ENCODE results near the gene C3orf22. TPM values are rescaled to one million over a fixed set of nuclear protein-coding genes. Genes with fewer than 3 reads are reported as not detected.

Gene C3orf22
- polyA plus RNA-seq, 1 donor (not counting 4 experiments of a cell fraction or from before 2014, with no cell fraction given) = not detected

DNA sequence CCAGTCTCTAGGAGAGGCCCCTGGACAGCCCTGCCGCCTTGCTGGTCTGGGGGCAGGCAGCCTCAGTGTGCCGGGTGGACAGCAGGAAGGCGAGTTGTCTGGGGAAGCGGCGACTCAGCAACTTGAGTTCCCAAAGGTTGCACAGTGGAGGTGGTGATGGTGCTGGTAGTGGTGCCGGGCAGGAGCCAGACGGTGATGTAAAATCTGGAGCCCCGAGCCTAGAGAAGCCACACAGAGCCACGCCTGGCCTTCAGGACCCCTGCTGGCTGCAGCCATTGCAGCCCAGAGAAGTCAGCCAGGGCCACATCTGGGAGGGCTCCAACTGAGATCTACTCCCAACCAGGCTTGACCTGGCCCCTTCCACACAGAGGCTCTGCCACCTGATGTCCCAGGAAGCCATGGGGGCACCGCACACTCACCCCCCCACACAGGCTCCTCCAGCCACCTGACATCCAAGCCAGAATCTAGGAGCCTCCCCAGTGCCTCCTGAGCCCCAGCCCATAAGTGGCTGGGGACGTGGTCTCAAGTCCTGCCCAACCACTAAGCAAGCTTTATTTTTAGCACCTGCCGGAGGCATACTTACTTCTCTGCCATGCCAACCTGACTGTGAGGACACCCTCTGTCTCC lies 8.8 kb downstream of the C3orf22 start:
- no peak for FAIRE-seq
- H3K9me3 ChIP-seq (ENCODE audit: control insufficient read depth, low read depth, low read length) = no peaks in the 10 kb centered on the region

DNA sequence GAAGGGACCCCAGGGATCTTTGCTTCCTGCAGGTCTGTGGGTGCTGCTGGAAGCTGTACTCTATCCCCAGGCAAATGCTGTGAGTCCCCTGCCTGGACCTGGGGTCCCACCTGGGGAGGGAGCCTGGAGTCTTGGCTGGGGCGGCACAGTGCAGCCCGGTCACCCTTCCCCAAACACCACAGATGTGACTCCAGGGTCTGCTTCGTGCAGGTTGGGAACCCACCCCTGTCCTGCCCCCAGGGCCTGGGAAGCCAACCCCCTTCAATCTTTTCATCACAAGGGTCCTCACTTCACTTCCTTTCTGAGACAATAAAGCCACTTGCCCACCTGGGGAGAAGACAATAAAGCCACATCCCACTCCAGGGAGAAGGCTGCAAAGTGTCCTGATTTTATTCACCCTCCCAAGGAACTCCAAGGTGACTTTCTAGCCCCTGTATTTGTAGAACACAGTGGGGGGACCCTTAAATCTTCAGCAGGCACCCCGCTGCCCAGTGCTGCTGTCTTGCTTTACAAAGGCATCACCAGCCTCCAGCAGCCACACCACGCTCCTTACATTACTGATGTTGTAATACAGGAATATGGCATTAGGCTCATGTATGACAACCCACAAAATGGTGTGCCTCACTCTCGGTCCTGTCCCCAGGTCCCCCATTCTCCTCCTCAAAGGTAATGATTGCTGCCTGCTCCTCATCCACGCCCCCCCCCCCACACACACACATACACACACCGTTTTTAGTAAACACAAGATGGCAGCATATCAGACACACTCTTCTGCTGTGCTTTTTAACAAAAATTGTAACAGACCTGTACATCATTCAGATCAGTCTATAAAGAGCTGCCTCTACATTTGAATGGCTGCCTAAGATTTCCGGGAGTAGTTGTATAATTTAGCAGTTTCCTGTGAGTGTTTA lies 9.9 kb downstream of the C3orf22 start:
- FAIRE-seq = no peak
- dilution Hi-C loops (cut with MboI; ENCODE audit: extremely low pct_ligation_motif_present, low sequenced_read_pairs) = no loop called here
- no peak overlapping the region for H3K9ac ChIP-seq (ENCODE audit: control insufficient read depth, extremely low read depth, insufficient read depth, low read length)

More for the DNA sequence above, 8.8 kb downstream of the C3orf22 start:
- H3K9me1 ChIP-seq (ENCODE audit: control insufficient read depth, extremely low read depth, insufficient read depth, low read length) = no peaks in the 10 kb centered on the region
- H3K27ac ChIP-seq (ENCODE audit: control insufficient read depth, insufficient read depth, low read length) = no peak overlapping the region
- no peak overlapping the region for H3K9ac ChIP-seq (ENCODE audit: control insufficient read depth, extremely low read depth, insufficient read depth, low read length)
- H4K20me1 ChIP-seq (ENCODE audit: control insufficient read depth, extremely low read depth, insufficient read depth, low read length) = no peaks in the 10 kb centered on the region
- DNase-seq (ENCODE audit: low read depth, low spot score) = no peak
- no peaks in the 10 kb centered on the region for H3K79me2 ChIP-seq (ENCODE audit: control insufficient read depth, insufficient read depth, low read length)
- H3K4me3 ChIP-seq (ENCODE audit: control insufficient read depth in 2 of 3, extremely low read depth in 1 of 3, insufficient read depth in 2 of 3, low read depth in 1 of 3, low read length in 3 of 3) = no peak overlapping the region
- H3K27me3 ChIP-seq (ENCODE audit: control insufficient read depth, extremely low read depth, insufficient read depth, low read length) = peaks cover 31% of the 10 kb centered on the region
- H3K4me2 ChIP-seq (ENCODE audit: control insufficient read depth, extremely low read depth, insufficient read depth, low read depth, low read length) = no peak overlapping the region
- dilution Hi-C loops (cut with MboI; ENCODE audit: extremely low pct_ligation_motif_present, low sequenced_read_pairs) = no loop called here
- H2AFZ ChIP-seq (ENCODE audit: control insufficient read depth, low read length) = no peak overlapping the region
- TF ChIP-seq EZH2 (IDR thresholded peaks at IDR 0.05; ENCODE audit: low read length) = no peak
- TF ChIP-seq, protein P1, sequence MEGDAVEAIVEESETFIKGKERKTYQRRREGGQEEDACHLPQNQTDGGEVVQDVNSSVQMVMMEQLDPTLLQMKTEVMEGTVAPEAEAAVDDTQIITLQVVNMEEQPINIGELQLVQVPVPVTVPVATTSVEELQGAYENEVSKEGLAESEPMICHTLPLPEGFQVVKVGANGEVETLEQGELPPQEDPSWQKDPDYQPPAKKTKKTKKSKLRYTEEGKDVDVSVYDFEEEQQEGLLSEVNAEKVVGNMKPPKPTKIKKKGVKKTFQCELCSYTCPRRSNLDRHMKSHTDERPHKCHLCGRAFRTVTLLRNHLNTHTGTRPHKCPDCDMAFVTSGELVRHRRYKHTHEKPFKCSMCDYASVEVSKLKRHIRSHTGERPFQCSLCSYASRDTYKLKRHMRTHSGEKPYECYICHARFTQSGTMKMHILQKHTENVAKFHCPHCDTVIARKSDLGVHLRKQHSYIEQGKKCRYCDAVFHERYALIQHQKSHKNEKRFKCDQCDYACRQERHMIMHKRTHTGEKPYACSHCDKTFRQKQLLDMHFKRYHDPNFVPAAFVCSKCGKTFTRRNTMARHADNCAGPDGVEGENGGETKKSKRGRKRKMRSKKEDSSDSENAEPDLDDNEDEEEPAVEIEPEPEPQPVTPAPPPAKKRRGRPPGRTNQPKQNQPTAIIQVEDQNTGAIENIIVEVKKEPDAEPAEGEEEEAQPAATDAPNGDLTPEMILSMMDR (optimal IDR thresholded peaks at IDR 0.05 in 1 of 3, IDR thresholded peaks at IDR 0.05 in 1 of 3, conservative IDR thresholded peaks at IDR 0.05 in 1 of 3; ENCODE audit: extremely low read depth in 1 of 3, insufficient read depth in 2 of 3, low read length in 3 of 3) = no peak
- no peaks in the 10 kb centered on the region for H3K36me3 ChIP-seq (ENCODE audit: control insufficient read depth in 2 of 2, extremely low read depth in 1 of 2, insufficient read depth in 2 of 2, low read length in 2 of 2)
- H3K4me1 ChIP-seq (ENCODE audit: control insufficient read depth, extremely low read depth, insufficient read depth, low read length) = no peaks in the 10 kb centered on the region

More for the DNA sequence above, 9.9 kb downstream of the C3orf22 start:
- Histone ChIP-seq H3K4me1 (ENCODE audit: control insufficient read depth, extremely low read depth, insufficient read depth, low read length) (no peaks in the 10 kb centered on the region), H3K36me3 (ENCODE audit: control insufficient read depth in 2 of 2, extremely low read depth in 1 of 2, insufficient read depth in 2 of 2, low read length in 2 of 2) (no peaks in the 10 kb centered on the region), H3K4me2 (ENCODE audit: control insufficient read depth, extremely low read depth, insufficient read depth, low read depth, low read length) (no peak overlapping the region), H3K9me3 (ENCODE audit: control insufficient read depth, low read depth, low read length) (no peaks in the 10 kb centered on the region), H2AFZ (ENCODE audit: control insufficient read depth, low read length) (no peak overlapping the region), H3K27ac (ENCODE audit: control insufficient read depth, insufficient read depth, low read length) (no peak overlapping the region), H3K9me1 (ENCODE audit: control insufficient read depth, extremely low read depth, insufficient read depth, low read length) (no peaks in the 10 kb centered on the region), H3K27me3 (ENCODE audit: control insufficient read depth, extremely low read depth, insufficient read depth, low read length) (peaks cover 31% of the 10 kb centered on the region), H3K79me2 (ENCODE audit: control insufficient read depth, insufficient read depth, low read length) (no peaks in the 10 kb centered on the region), H3K4me3 (ENCODE audit: control insufficient read depth in 2 of 3, extremely low read depth in 1 of 3, insufficient read depth in 2 of 3, low read depth in 1 of 3, low read length in 3 of 3) (no peak overlapping the region), H4K20me1 (ENCODE audit: control insufficient read depth, extremely low read depth, insufficient read depth, low read length) (no peaks in the 10 kb centered on the region)
- TF ChIP-seq, protein P1 (optimal IDR thresholded peaks at IDR 0.05 in 1 of 3, IDR thresholded peaks at IDR 0.05 in 1 of 3, conservative IDR thresholded peaks at IDR 0.05 in 1 of 3; ENCODE audit: extremely low read depth in 1 of 3, insufficient read depth in 2 of 3, low read length in 3 of 3) = no peak
- TF ChIP-seq EZH2 (IDR thresholded peaks at IDR 0.05; ENCODE audit: low read length) = no peak
- no peak for DNase-seq (ENCODE audit: low read depth, low spot score)
